WTC11 (cell line): ENCODE data around the gene IL1RAPL2.

ENCODE experiments used
- ATF3 ChIP-seq: sonication (generic); formaldehyde crosslinking; conservative IDR thresholded peaks from 2 replicates; pipeline ENCODE4 v1.8.1; 2022; ENCODE audit warnings: mild to moderate bottlenecking, missing genetic modification reagents
- GABPB1 ChIP-seq: sonication (generic); formaldehyde crosslinking; IDR thresholded peaks from 2 replicates; pipeline ENCODE4 v1.8.1; 2023; ENCODE audit warnings: mild to moderate bottlenecking, missing genetic modification reagents
- HMGXB4 ChIP-seq: sonication (generic); formaldehyde crosslinking; IDR thresholded peaks from 2 replicates; pipeline ENCODE4 v1.8.1; 2023; ENCODE audit warnings: mild to moderate bottlenecking, moderate library complexity, missing genetic modification reagents
- MXD4 ChIP-seq: fragments of 250-450 bp; sonication (Bioruptor Pico); IDR thresholded peaks from 2 replicates; pipeline ENCODE4 v1.8.0; 2021; ENCODE audit warnings: mild to moderate bottlenecking, moderate library complexity, borderline replicate concordance
- TCF7 ChIP-seq: sonication (generic); formaldehyde crosslinking; IDR thresholded peaks from 2 replicates; pipeline ENCODE4 v1.8.0; 2022; ENCODE audit warnings: mild to moderate bottlenecking, low read depth, missing genetic modification reagents, moderate library complexity
- TF ChIP-seq, protein P1 (sequence below): fragments of 200-600 bp; IDR thresholded peaks from 2 replicates; pipeline ENCODE4 v1.8.0; 2022; ENCODE audit warnings: antibody characterized with exemption

GRCh38 chrX:105701310-105702052 is 1135.5 kb downstream of the IL1RAPL2 start:
- TF ChIP-seq ATF3 (CRISPR knock-in tag) (no peak), MXD4 (CRISPR knock-in tag) (no peak), GABPB1 (no peak), HMGXB4 (CRISPR knock-in tag) (no peak), TCF7 (CRISPR knock-in tag) (no peak)
- TF ChIP-seq, protein P1, sequence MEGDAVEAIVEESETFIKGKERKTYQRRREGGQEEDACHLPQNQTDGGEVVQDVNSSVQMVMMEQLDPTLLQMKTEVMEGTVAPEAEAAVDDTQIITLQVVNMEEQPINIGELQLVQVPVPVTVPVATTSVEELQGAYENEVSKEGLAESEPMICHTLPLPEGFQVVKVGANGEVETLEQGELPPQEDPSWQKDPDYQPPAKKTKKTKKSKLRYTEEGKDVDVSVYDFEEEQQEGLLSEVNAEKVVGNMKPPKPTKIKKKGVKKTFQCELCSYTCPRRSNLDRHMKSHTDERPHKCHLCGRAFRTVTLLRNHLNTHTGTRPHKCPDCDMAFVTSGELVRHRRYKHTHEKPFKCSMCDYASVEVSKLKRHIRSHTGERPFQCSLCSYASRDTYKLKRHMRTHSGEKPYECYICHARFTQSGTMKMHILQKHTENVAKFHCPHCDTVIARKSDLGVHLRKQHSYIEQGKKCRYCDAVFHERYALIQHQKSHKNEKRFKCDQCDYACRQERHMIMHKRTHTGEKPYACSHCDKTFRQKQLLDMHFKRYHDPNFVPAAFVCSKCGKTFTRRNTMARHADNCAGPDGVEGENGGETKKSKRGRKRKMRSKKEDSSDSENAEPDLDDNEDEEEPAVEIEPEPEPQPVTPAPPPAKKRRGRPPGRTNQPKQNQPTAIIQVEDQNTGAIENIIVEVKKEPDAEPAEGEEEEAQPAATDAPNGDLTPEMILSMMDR, result no peak
